GM21576 (cell line): ENCODE measurements around the gene PLA2G4C.
"Not testable (repeated sequence)": the region's sequence is repeated elsewhere in the genome, so short reads cannot be mapped to it uniquely, and the experiment has no call there.

ENCODE experiments used
- ATAC-seq: cut with Tn5 transposase; IDR thresholded peaks from one replicate; pipeline ENCODE4 v1.9.1; 2021; ENCODE audit warnings: mild to moderate bottlenecking, moderate library complexity; ENCODE audit not compliant: unreplicated experiment

The PLA2G4C gene

DNA sequence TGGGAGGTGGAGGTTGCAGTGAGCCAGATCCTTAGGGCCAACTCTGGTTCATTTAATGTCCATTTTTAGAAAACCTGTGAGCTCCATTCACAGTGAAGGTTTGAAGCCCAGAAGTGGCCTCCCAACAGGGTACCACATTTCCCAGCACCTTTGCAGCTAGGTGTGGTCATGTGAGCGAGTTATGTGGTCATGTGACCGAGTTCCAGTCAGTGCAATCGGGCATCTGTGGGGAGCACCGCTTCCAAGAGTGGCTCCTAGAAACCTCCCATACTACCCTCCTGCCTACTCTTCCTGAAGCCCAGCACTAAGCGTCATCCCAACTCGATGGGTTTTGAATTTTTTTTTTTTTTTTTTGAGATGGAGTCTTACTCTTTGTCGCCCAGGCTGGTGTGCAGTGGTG is 663 bp upstream of the PLA2G4C start:
- ATAC-seq = no peak

DNA sequence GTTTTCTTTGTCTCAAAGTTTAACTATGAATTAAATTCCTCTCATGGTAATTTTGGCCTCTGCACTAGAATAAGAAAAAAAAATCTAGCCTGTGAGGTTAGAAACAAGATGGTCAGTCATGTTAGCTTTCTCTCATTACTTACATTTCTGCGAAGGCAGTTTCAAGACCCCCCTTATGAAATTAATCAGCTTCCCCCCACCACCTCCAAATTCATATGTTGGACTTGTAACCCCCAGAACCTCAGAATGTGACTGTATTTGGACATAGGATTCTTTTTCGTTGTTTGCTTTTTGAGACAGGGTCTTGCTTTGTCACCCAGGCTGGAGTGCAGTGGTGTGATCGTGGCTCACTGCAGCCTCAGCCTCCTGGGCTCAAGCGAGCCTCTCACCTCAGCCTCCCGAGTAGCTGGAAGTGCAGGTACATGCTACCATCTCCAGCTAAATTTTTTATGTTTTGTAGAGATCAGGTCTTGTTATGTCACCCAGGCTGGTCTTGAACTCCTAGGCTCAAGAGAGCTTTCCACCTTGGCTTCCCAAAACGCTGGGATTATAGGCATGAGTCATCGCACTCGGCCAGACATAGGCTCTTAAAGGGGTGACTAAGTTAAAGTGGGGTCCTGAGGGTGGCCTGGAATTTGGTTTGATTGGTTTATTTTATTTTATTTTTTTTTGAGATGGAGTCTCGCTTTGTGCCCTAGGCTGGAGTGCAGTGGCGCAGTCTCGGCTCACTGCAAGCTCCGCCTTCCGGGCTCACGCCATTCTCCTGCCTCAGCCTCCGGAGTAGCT is 1.4 kb downstream of the PLA2G4C start:
- no peak for ATAC-seq

DNA sequence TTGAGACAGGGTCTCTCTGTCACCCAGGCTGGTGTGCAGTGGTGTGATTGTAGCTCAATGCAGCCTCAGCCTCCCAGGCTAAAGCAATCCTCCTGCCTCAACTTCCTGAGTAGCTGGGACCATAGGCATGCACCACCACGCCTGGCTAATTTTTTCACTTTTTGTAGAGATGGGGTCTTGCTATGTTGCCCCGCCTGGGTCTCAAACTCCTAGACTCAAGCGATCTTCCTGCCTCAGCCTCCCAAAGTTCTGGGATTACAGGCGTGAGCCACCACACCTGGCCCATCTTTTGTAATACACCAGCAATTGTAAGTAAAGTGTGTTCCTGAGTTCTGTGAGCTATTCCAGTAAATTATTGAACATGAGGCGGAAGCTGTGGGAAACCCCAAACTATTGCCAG is 6.7 kb downstream of the PLA2G4C start:
- ATAC-seq = no peak

- no peak for ATAC-seq
These were observed 7.5 kb downstream of the PLA2G4C start for GRCh38 chr19:48102870-48103751.

DNA sequence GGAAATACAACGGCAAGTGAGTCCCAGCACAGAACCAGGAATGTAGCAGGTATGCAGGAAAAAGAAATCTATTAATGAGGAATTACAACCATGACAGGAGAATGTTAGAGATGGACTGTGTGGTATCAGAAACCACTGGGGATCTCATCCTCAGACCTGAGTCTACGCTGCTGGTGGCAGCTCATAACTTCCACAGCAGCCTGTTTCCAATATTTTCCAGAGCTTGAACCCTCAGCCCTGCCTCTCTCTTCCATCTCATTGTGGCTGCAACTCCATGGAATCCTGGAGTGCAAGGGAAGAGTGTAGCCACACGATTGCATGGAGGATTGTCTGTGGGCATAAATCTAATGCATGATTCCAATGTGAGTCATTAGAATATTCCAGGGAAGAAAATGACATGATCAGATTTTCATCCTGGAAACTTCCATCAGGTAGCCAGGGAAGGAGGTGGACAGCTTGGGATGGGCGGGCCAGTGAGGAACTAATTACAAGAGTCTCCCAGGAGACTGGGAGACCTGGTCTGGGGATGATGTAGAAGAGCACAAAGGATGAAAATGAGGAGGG is 14.9 kb downstream of the PLA2G4C start:
- no peak for ATAC-seq

DNA sequence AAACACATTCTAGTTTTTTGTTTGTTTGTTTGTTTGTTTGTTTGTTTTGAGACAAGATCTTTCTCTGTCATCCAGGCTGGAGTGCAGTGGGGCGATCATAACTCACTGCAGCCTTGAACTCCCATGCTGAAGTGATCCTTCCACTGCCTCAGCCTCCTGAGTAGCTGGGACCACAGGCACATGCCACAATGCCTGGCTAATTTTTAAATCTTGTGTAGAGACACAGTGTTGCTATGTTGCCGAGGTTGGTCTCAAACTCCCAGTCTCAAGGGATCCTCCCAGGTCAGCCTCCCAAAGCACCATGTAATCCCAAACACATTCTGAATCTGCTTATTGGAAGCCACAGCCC is 15.8 kb downstream of the PLA2G4C start:
- no peak for ATAC-seq

DNA sequence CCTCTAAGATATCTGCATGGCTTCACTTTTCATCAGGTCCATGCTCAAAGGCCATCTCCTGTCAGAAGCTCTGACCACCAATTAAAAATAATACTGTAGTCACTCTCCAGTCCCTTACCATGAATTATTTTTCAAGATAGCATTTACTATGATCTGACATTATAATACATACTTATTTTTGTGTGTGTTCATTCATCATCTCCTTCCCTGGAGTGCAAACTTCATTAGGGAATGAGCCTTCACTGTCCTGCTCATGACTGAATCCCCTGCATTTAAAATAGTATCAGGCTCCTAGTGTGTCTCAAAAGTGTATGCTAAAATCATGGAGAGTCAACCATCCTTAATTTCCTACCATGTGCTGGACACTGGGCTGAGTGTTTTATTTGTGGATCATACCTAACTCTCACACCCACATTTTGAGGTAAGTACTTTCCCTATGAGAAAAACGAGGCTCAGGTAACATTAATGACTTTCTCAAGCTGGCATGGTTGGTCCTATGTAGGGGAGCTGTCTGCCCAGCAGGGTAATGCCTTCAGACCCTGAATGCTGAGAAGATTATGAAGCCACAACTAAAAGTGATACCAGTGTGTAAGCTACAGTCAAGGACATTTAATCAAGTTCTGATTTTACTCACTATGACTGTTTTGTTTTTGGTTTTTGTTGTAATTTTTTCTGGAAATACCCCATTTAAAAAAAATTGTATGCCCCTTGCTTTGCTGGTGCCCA is 16.3 kb downstream of the PLA2G4C start:
- no peak for ATAC-seq

DNA sequence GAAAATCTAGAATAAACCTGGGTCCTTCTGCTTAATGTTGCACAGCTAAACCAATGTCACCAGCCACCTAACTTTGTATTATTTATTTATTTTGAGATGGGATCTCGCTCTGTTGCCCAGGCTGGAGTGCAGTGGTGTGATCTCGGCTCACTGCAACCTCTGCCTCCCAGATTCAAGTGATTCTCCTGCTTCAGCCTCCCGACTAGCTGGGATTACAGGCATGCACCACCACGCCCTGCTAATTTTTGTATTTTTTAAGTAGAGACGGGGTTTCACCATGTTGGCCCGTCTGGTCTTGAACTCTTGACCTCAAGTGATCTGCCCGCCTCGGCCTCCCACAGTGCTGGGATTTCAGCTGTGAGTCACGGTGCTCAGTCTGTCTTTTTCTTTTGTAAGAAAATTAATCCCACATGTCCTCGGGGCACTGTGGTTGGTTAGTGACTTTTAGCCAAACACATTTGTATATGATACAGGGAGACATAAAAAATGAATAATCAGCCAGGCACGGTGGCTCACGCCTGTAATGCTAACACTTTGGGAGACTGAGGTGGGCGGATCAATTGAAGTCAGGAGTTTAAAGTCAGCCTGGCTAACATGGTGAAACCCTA is 19.4 kb downstream of the PLA2G4C start:
- not testable (repeated sequence) for ATAC-seq

DNA sequence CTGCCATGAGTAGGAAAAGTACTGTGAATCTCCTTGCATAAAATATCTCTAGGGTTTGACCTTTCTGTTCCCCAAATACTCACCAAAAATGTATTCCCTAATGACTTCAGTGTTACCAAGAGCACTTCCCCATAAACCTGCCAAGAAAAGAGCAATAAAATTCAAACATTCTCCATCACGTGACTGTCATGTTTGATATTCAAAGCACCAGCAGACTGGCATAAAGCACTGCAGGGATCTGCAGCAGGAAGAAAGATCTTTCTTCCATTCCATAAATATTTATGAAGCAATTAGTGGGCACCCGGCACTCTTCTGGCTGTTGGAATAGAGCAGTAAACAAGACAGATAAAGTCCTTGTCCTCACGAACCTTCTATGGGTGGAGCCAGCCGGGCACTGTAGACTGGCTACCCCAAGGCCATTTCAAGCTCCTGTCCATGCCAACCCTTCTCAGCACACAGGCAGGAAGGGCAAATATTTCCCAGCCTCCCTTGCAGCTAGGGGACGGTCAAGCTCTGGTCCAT is 20.3 kb downstream of the PLA2G4C start:
- no peak for ATAC-seq

DNA sequence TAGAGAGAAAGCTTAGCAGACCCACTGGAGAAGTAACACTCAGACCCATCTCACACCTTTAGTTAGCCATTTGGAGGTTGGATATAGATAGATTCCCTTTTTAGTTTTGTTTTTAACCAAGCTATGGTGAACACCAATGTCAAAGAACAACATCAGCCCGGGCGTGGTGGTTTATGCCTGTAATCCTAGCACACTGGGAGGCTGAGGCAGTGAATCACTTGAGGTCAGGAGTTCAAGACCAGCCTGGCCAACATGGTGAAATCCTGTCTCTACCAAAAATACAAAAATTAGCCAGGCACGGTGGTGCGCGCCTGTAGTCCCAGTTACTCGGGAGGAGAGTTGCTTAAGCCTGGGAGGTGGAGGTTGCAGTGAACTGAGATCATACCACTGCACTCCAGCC is 21.6 kb downstream of the PLA2G4C start:
- not testable (repeated sequence) for ATAC-seq

GRCh38 chr19:48085904-48086864 is 24.4 kb downstream of the PLA2G4C start:
- no peak for ATAC-seq

- no peak for ATAC-seq
These were observed 25.5 kb downstream of the PLA2G4C start for GRCh38 chr19:48085076-48085475.

DNA sequence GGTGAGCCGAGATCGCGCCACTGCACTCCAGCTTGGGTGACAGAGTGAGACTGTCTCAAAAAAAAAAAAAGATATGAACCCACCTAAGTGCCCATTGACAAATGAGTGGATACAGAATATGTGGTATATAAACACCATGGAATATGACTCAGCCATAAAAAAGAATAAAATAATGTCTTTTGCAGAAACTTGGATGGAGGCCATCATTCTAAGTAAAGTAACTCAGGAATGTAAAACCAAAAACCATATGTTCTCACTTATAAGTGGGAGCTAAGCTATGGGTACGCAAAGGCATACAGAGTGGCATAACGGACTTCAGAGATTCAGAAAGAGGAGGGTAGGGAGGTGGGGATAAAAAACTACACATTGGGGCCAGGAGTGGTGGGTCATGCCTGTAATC is 29.5 kb downstream of the PLA2G4C start:
- no peak for ATAC-seq

DNA sequence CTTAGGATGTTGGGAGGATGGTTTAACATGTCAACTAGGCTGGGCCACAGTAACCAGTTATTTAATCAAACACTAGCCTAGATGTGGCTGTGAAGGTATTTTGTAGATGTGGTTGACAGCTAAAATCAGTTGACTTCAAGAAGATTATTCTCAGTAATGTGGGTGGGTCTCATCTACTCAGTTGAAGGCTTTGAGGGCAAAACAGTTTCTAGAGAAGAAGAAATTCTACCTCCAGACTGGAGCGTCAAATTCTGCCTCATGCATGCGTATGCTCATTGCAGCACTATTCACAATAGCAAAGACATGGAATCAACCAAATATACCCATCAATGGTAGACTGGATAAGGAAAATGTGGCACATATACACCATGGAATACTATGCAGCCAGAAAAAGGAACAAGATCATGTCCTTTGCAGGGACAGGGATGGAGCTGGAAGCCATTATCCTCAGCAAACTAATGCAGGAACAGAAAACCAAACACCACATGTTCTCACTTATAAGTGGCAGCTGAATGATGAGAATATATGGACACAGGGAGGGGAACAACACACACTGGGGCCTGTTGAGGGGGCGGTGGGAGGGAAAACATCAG is 40.3 kb downstream of the PLA2G4C start:
- not testable (repeated sequence) for ATAC-seq

DNA sequence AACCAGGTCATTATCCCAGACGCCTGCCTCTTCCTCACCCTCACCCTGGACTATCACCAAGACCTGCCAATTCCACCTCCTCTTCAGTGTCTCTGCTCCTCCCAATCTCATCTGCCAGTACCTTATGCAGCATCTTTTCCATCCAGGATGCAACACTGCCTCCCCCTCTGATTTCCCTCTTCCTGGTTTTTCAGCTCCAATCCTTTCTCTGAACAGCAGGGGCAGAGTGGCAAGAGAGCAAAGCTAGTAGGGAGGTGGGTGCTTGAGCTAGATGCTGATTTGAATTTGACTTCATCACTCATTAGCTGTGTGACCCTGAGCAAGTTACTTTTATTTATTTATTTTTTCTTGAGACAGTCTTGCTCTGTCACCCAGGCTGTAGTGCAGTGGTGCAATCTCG is 41.2 kb downstream of the PLA2G4C start:
- ATAC-seq = no peak

DNA sequence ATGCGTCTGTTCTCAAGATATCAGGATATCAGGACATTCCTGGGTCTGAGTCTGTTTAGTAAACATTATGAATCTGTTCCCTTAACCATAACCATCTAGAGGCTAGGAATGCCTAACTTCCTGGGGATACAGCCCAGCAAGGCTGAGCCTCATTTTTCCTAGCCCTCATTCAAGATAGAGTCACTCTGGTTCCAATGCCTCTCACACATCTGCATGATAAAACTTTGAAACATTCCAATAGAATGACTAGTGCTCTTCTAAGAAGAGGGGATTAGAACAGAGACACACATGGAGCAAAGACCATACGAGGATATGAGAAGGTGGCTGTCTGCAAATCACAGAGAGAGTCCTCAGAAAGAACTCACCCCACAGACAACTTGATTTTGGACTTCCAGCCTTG is 46.1 kb downstream of the PLA2G4C start:
- no peak for ATAC-seq

DNA sequence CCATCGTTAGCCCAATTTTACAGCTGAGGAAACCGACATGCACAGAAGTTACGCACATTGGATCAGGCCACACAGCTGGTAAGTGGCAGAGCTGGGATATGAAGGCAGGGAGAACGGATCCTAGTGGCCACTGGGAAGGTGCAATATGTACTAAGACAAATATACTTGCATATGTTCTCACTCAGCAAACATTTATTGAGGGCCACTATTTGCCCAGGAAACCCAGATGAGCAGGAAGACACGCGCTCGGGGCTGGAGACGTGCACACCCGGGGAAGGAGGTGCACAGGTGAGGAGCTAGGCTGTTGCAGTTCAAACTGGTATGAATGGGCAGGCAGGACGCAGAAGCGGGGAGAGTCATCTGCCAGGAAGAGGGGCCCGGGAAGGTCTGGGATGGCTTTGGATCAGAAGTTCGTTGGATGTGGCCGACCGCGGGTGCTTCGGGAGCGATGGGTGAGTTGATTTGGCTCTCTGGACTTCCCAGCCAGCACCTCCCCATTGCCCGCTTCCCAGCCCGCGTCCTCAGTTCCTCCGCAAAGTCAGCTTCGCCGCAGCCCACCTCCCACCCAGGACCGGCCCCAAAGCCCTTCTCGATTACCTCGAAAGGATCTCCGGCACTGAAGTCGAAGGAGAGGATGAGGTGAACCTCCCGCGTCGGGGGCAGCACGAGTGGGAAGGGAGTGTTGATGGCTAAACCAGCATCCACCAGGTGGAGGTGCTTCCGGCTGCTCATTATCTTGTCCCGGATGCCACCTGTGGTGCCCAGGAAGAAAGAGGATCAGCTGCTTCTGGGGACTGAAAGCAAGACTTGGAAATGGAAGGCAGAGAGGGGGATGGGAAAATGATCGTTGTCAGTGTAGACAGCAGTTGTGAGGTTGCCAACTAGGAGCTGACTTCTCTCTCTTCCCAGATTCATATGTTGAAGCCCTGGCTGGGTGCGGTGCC is 48.9 kb downstream of the PLA2G4C start:
- ATAC-seq = no peak

GRCh38 chr19:48060381-48060780 is 50.2 kb downstream of the PLA2G4C start:
- ATAC-seq = no peak
